ENCODE data around the gene SH2D3A. TPM values are rescaled to one million over a fixed set of nuclear protein-coding genes. Genes with fewer than 3 reads are reported as not detected.

SH2D3A gene
- total and polyA plus RNA-seq, 2 experiments from 2014 or later = 20.7 to 38.4 TPM

GRCh38 chr19:6790194-6791128 lies 23.2 kb upstream of the SH2D3A start:
- ATAC-seq (no peak), DNase-seq (ENCODE audit: low spot score) (no peak)
- no peak overlapping the region for H3K4me3 ChIP-seq
- no peak overlapping the region for H2AFZ ChIP-seq
- Mint-ChIP-seq H3K4me3 (no peak overlapping the region), H3K27ac (no peak overlapping the region), H3K36me3 (ENCODE audit: low read depth) (peaks cover 37% of the 10 kb centered on the region), H3K9me3 (peaks cover 91% of the 10 kb centered on the region), H3K4me1 (no peaks in the 10 kb centered on the region), H3K27me3 (ENCODE audit: insufficient read depth, low read depth, poor library complexity) (peaks cover 4% of the 10 kb centered on the region)
- H4K20me1 ChIP-seq (replicated peaks; ENCODE audit: insufficient read depth) = no peaks in the 10 kb centered on the region
- H3K27me3 ChIP-seq (ENCODE audit: insufficient read depth) = no peaks in the 10 kb centered on the region
- no peak overlapping the region for H3K27ac ChIP-seq (ENCODE audit: low read depth)
- H3K4me2 ChIP-seq = no peak overlapping the region
- H3K4me1 ChIP-seq (ENCODE audit: insufficient read depth) = no peaks in the 10 kb centered on the region
- H3F3A ChIP-seq (replicated peaks; ENCODE audit: low read depth) = no peaks in the 10 kb centered on the region
- H3K36me3 ChIP-seq (ENCODE audit: insufficient read depth) = no peaks in the 10 kb centered on the region
- no peaks in the 10 kb centered on the region for H3K79me2 ChIP-seq (replicated peaks; ENCODE audit: insufficient read depth)
- H3K9me2 ChIP-seq (ENCODE audit: insufficient read depth) = no peaks in the 10 kb centered on the region
- no peak for TF ChIP-seq CTCF (conservative IDR thresholded peaks at IDR 0.05; ENCODE audit: low read depth in 2 of 2)
- TF ChIP-seq NANOG (IDR thresholded peaks at IDR 0.05; ENCODE audit: borderline replicate concordance) = no peak
- TF ChIP-seq STAT1 (IDR thresholded peaks at IDR 0.05; ENCODE audit: unreplicated experiment) = no peak
- no peak for TF ChIP-seq POLR2AphosphoS5 (IDR thresholded peaks at IDR 0.05; ENCODE audit: low read depth)
- TF ChIP-seq ZNF114 (CRISPR knock-in tag; IDR thresholded peaks at IDR 0.05) = no peak
- TF ChIP-seq EZH2 (IDR thresholded peaks at IDR 0.05; ENCODE audit: low read depth, unreplicated experiment) = no peak

- no peak for TF ChIP-seq ZNF114 (CRISPR knock-in tag; IDR thresholded peaks at IDR 0.05)
- TF ChIP-seq POLR2AphosphoS5 (IDR thresholded peaks at IDR 0.05; ENCODE audit: low read depth) = no peak
- TF ChIP-seq ZNF331 (CRISPR knock-in tag; IDR thresholded peaks at IDR 0.05; ENCODE audit: low read depth) = no peak
- no peak for TF ChIP-seq CREB1 (CRISPR knock-in tag; IDR thresholded peaks at IDR 0.05; ENCODE audit: low read depth)
- TF ChIP-seq EZH2phosphoT487 (IDR thresholded peaks at IDR 0.05; ENCODE audit: unreplicated experiment) = no peak
- TF ChIP-seq REST (IDR thresholded peaks at IDR 0.05; ENCODE audit: unreplicated experiment) = no peak
- TF ChIP-seq JUNB (IDR thresholded peaks at IDR 0.05; ENCODE audit: unreplicated experiment) = no peak
- no peak for ATAC-seq
- H3K4me3 Mint-ChIP-seq = no peak overlapping the region
- H3K4me1 Mint-ChIP-seq = no peaks in the 10 kb centered on the region
- Histone ChIP-seq H3K4me3 (no peak overlapping the region), H3K4me1 (ENCODE audit: insufficient read depth) (no peaks in the 10 kb centered on the region), H4K20me1 (replicated peaks; ENCODE audit: insufficient read depth) (no peaks in the 10 kb centered on the region), H3K27me3 (ENCODE audit: insufficient read depth) (no peaks in the 10 kb centered on the region), H3K27ac (ENCODE audit: low read depth) (no peak overlapping the region), H3K9me2 (ENCODE audit: insufficient read depth) (no peaks in the 10 kb centered on the region), H3K79me2 (replicated peaks; ENCODE audit: insufficient read depth) (no peaks in the 10 kb centered on the region), H3K36me3 (ENCODE audit: insufficient read depth) (no peaks in the 10 kb centered on the region), H3F3A (replicated peaks; ENCODE audit: low read depth) (no peaks in the 10 kb centered on the region), H2AFZ (no peak overlapping the region), H3K4me2 (no peak overlapping the region)
- no peak overlapping the region for H3K27ac Mint-ChIP-seq
- peaks cover 40% of the 10 kb centered on the region for H3K36me3 Mint-ChIP-seq (ENCODE audit: low read depth)
- H3K9me3 Mint-ChIP-seq = peaks cover 90% of the 10 kb centered on the region
- DNase-seq (ENCODE audit: low spot score) = no peak
- H3K27me3 Mint-ChIP-seq (ENCODE audit: insufficient read depth, low read depth, poor library complexity) = peaks cover 6% of the 10 kb centered on the region
These were observed 21.7 kb upstream of the SH2D3A start for GRCh38 chr19:6788896-6789295.

Data from GM23338 (cell line).